HepG2 (cell line): ENCODE results near the gene FBRSL1. TPM values are rescaled to one million over a fixed set of nuclear protein-coding genes. Genes with fewer than 3 reads are reported as not detected.

ENCODE experiments used
- ATAC-seq: fragments of 200-7000 bp; cut with Tn5 transposase; 3 replicates; pipeline ENCODE4 v1.9.1; 2020; ENCODE audit warnings: mild to moderate bottlenecking, moderate library complexity
- BruUV-seq: library from RNA; stranded (reverse); fragments of 400-500 nt; replicated peaks from 2 replicates; lab custom pipeline; 2021; lab: Mats Ljungman, UMichigan
- CTCF ChIA-PET: fragments of 300-600 bp; formaldehyde crosslinking; extraction: SDS; loops from one replicate; lab custom pipeline; 2021; ENCODE audit warnings: low total read pairs, inconsistent platforms, low intra/inter-chr PET ratio; lab: Yijun Ruan, JAX
- POLR2A ChIA-PET: fragments of 350-600 bp; sonication (Branson Sonifier 250); formaldehyde crosslinking; loops from one replicate; lab custom pipeline; 2020; ENCODE audit warnings: antibody characterized with exemption, inconsistent platforms; lab: Yijun Ruan, JAX
- DNase-seq: peaks from one replicate; pipeline ENCODE4 v3.0.0-alpha.2; 2015; ENCODE audit warnings: low spot score
- FAIRE-seq: peaks from 3 replicates; lab custom pipeline; 2011; peaks lifted over from hg19 to GRCh38; lab: Jason Lieb, UNC
- H2AFZ ChIP-seq: one replicate; pipeline ENCODE4 v1.6.1; 2011; ENCODE audit warnings: low read length, inconsistent platforms
- H3K27ac ChIP-seq: fragments of 300-600 bp; 3 replicates; pipeline ENCODE4 v1.8.0; 2011; ENCODE audit warnings: mixed run types, mild to moderate bottlenecking, mixed read lengths, low read length, inconsistent platforms; ENCODE audit not compliant: insufficient read depth; ENCODE audit errors: extremely low read length
- H3K27me3 ChIP-seq, 2 experiments: fragments of 200-600 bp in 1 of 2; 2 replicates in 1 of 2; 3 replicates in 1 of 2; pipeline versions ENCODE4 v1.6.0 to v1.8.0; 2011; ENCODE audit warnings: low read length in 2 of 2, mild to moderate bottlenecking in 2 of 2, moderate library complexity in 2 of 2, inconsistent platforms in 1 of 2; ENCODE audit not compliant: insufficient read depth in 2 of 2, control insufficient read depth in 1 of 2
- H3K36me3 ChIP-seq, 2 experiments: fragments of 200-600 bp in 1 of 2; replicated peaks in 1 of 2; 2 replicates in 1 of 2; 3 replicates in 1 of 2; pipeline versions ENCODE4 v1.5.1 to v1.8.0; 2011; ENCODE audit warnings: low read length in 2 of 2, inconsistent platforms in 1 of 2; ENCODE audit not compliant: insufficient read depth in 2 of 2, control insufficient read depth in 1 of 2
- H3K4me1 ChIP-seq: 2 replicates; pipeline ENCODE4 v1.5.1; 2012; ENCODE audit warnings: low read length, inconsistent platforms; ENCODE audit not compliant: insufficient read depth
- H3K4me2 ChIP-seq: 2 replicates; pipeline ENCODE4 v1.6.0; 2011; ENCODE audit warnings: low read depth, low read length, inconsistent platforms
- H3K4me3 ChIP-seq, 3 experiments: fragments of 200-600 bp in 1 of 3; sonication (generic), shearing (Covaris generic) in 1 of 3; replicated peaks in 1 of 3; 2 replicates each; pipeline ENCODE4 v1.5.1; 2011 to 2016; ENCODE audit warnings: low read length in 3 of 3, inconsistent platforms in 2 of 3, low read depth in 2 of 3, mild to moderate bottlenecking in 2 of 3, control low read depth in 1 of 3, mixed read lengths in 1 of 3; ENCODE audit not compliant: insufficient read depth in 1 of 3
- H3K79me2 ChIP-seq: one replicate; pipeline ENCODE4 v1.6.1; 2011; ENCODE audit warnings: low read length, inconsistent platforms; ENCODE audit not compliant: insufficient read depth
- H3K9ac ChIP-seq: 2 replicates; pipeline ENCODE4 v1.6.0; 2011; ENCODE audit warnings: mild to moderate bottlenecking, low read depth, low read length, inconsistent platforms; ENCODE audit not compliant: insufficient read depth
- H3K9me3 ChIP-seq: 2 replicates; pipeline ENCODE4 v1.5.1; 2012; ENCODE audit warnings: mild to moderate bottlenecking, low read length
- H4K20me1 ChIP-seq: 2 replicates; pipeline ENCODE4 v1.6.0; 2011; ENCODE audit warnings: inconsistent platforms, mild to moderate bottlenecking, low read length, moderate library complexity; ENCODE audit not compliant: insufficient read depth
- EHMT2 ChIP-seq: fragments of 200-600 bp; sonication (generic); IDR thresholded peaks from 2 replicates; pipeline ENCODE4 v1.7.0; 2017; ENCODE audit warnings: antibody characterized with exemption, low read depth, low read length, borderline replicate concordance
- HNRNPL ChIP-seq: fragments of 200-400 bp; formaldehyde crosslinking; IDR thresholded peaks from 2 replicates; pipeline ENCODE4 v1.6.1; 2017; ENCODE audit warnings: mild to moderate bottlenecking, low read depth, low read length
- MAFF ChIP-seq: IDR thresholded peaks from 2 replicates; pipeline ENCODE4 v1.6.1; 2011; ENCODE audit warnings: low read depth, low read length, improper control_type of control experiment
- MAFK ChIP-seq, 2 experiments: IDR thresholded peaks in 1 of 2; conservative IDR thresholded peaks in 1 of 2; 2 replicates each; pipeline ENCODE4 v1.6.1; 2011; ENCODE audit warnings: improper control_type of control experiment in 2 of 2, low read length in 2 of 2
- NFYC ChIP-seq: IDR thresholded peaks from 2 replicates; pipeline ENCODE4 v1.6.1; 2016; ENCODE audit warnings: missing genetic modification reagents, missing compliant biosample characterization
- WGBS: methylation state at CpG from one replicate; pipeline ENCODE4 v1.1.6; 2017; ENCODE audit warnings: low lambda C conversion rate; 5-methylcytosine and 5-hydroxymethylcytosine counted together
- in situ Hi-C: cut with HindIII; loops from 2 replicates; pipeline ENCODE4 v1.10.0; 2017; ENCODE audit warnings: low pct_unique_long_range_greater_than_20kb; ENCODE audit not compliant: extremely low pct_ligation_motif_present
- intact Hi-C: fragments of 100-400 bp; cut with micrococcal nuclease; formaldehyde crosslinking; loops from one replicate; pipeline ENCODE4 v1.10.0; 2022; ENCODE audit not compliant: unreplicated experiment
- polyA plus RNA-seq, 8 experiments: library from polyadenylated mRNA; depleted of rRNA in 3 of 8; stranded (reverse) in 7 of 8; unstranded in 1 of 8; fragments of >200 nt; fragmentation: Illumina TruSeq in 4 of 8; extraction: Trizol in 4 of 8; gene quantifications; 2 replicates each; pipeline versions ENCODE4 v1.2.1 to v1.2.3, GENCODE V29; 2011 to 2016; ENCODE audit warnings: low read depth in 4 of 8, missing spikeins in 1 of 8, mixed read lengths in 1 of 8; ENCODE audit not compliant: insufficient read depth in 1 of 8
- total RNA-seq, 5 experiments: library from RNA; depleted of rRNA; stranded (reverse); fragments of >200 nt; fragmentation: Illumina TruSeq; extraction: Trizol; gene quantifications; 2 replicates each; pipeline ENCODE4 v1.2.3, GENCODE V29; 2016; ENCODE audit warnings: low read depth in 1 of 5

Gene FBRSL1
- total and polyA plus RNA-seq, 2 of the 13 experiments (the other 11 are each of a cell fraction or from before 2014, with no cell fraction given) = 3.6 to 7.9 TPM

DNA sequence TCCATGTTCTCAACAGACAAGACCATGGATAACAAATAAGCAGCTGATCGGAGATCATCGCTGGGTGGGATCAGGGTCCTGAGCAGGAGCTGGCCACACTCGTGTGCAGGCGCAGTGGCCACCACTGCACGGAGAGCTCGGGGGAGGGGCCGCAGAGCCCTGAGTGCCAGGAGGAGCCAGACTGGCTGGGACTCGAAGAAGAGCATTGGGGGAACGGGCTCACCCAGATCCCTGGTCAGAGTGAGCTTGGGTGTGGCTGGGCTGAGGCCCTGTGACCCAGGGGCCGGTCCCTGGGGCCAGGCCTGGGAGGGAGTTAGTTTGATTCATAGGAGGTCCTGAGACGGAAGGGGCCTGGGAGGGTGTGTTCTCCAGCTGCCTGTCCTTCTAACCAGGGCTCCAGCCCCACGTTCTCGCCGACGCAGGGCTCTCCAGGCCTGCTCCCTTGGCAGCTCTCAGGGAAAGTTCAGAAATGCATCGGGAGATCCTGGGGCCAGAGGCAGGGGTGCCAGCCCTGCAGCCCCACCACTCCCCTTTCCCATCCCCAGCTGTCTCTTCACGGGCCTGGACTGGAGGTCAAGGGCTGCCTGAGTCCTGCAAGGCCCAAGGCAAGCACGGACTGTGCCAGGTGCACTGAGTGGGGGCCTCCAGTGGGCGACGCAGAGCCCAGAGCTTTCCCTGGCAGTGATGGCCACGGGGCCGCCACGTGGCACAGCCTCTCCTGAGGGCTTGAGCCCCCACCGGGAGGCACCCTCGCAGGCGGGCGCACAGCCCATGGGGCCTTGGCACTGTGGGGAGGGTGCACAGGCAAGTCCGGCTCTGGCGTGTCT, 48.1 kb downstream of the FBRSL1 start:
- no peak overlapping the region for H3K9ac ChIP-seq
- no peak overlapping the region for H3K4me2 ChIP-seq
- peaks cover 10% of the 10 kb centered on the region; the same call in 1 of the 2 replicates for H4K20me1 ChIP-seq
- intact Hi-C loops = no loop called here
- no peak for DNase-seq
- no TSS peak for BruUV-seq
- no peak for TF ChIP-seq NFYC
- TF ChIP-seq HNRNPL = 0 out of 2 replicates have a peak, but pooled peaks have one; percentile 15
- peak; percentile 12; the same call in 2 of the 3 replicates for ATAC-seq
- peaks cover 16% of the 10 kb centered on the region for H3K9me3 ChIP-seq
- H3K27me3 ChIP-seq = no peaks in the 10 kb centered on the region
- H3K27ac ChIP-seq = no peak overlapping the region
- WGBS = 78% methylated on average over 17 of the region's 29 CpGs
- FAIRE-seq = no peak
- POLR2A ChIA-PET = no interaction called here
- H3K4me1 ChIP-seq = no peaks in the 10 kb centered on the region
- no peaks in the 10 kb centered on the region for H3K36me3 ChIP-seq
- no peak overlapping the region for H2AFZ ChIP-seq
- no peaks in the 10 kb centered on the region for H3K79me2 ChIP-seq
- in situ Hi-C loops = no loop called here
- no peak overlapping the region for H3K4me3 ChIP-seq
- CTCF ChIA-PET = no interaction called here

DNA sequence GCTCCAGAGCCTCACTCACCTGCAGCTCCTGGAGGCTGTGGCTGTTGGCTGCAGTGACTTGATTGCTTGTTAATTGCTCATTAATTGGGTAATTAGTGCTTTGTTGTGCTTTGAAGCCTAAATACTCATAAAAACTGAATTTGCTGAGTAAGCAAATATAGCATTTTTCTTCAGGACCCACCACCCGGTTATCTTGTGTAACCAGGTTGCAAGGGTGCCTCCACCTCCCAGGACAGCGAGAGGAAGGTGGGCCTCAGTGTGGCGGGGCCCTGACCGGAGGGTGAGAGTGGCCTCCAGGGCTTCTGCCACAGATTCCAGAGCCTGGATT, 48.7 kb downstream of the FBRSL1 start:
- TF ChIP-seq MAFF (peak; percentile 98), EHMT2 (no peak), MAFK (conservative IDR thresholded peaks at IDR 0.05 in 1 of 2, IDR thresholded peaks at IDR 0.05 in 1 of 2; ENCODE audit: low read length in 2 of 2) (peak; percentile 96 to 99)
- TF ChIP-seq, all 625 proteins: peak for 2
- FAIRE-seq = no peak
- Histone ChIP-seq H3K36me3 (no peaks in the 10 kb centered on the region), H3K79me2 (no peaks in the 10 kb centered on the region), H3K4me2 (no peak overlapping the region), H4K20me1 (peaks cover 10% of the 10 kb centered on the region; the same call in 1 of the 2 replicates), H3K9ac (no peak overlapping the region), H3K4me1 (no peaks in the 10 kb centered on the region), H3K27me3 (no peaks in the 10 kb centered on the region), H3K4me3 (no peak overlapping the region), H2AFZ (no peak overlapping the region), H3K9me3 (peaks cover 11% of the 10 kb centered on the region), H3K27ac (no peak overlapping the region)
- DNase-seq = no peak
- BruUV-seq = no TSS peak
- no peak for ATAC-seq
- ChIA-PET POLR2A (no interaction called here), CTCF (no interaction called here)
- no CpG with 5 or more reads among the region's 4 CpGs for WGBS
- in situ Hi-C loops (no loop called here), intact Hi-C loops (no loop called here)
